ENCODE results near the gene ARHGEF1.

Gene ARHGEF1, protein sequence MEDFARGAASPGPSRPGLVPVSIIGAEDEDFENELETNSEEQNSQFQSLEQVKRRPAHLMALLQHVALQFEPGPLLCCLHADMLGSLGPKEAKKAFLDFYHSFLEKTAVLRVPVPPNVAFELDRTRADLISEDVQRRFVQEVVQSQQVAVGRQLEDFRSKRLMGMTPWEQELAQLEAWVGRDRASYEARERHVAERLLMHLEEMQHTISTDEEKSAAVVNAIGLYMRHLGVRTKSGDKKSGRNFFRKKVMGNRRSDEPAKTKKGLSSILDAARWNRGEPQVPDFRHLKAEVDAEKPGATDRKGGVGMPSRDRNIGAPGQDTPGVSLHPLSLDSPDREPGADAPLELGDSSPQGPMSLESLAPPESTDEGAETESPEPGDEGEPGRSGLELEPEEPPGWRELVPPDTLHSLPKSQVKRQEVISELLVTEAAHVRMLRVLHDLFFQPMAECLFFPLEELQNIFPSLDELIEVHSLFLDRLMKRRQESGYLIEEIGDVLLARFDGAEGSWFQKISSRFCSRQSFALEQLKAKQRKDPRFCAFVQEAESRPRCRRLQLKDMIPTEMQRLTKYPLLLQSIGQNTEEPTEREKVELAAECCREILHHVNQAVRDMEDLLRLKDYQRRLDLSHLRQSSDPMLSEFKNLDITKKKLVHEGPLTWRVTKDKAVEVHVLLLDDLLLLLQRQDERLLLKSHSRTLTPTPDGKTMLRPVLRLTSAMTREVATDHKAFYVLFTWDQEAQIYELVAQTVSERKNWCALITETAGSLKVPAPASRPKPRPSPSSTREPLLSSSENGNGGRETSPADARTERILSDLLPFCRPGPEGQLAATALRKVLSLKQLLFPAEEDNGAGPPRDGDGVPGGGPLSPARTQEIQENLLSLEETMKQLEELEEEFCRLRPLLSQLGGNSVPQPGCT

DNA sequence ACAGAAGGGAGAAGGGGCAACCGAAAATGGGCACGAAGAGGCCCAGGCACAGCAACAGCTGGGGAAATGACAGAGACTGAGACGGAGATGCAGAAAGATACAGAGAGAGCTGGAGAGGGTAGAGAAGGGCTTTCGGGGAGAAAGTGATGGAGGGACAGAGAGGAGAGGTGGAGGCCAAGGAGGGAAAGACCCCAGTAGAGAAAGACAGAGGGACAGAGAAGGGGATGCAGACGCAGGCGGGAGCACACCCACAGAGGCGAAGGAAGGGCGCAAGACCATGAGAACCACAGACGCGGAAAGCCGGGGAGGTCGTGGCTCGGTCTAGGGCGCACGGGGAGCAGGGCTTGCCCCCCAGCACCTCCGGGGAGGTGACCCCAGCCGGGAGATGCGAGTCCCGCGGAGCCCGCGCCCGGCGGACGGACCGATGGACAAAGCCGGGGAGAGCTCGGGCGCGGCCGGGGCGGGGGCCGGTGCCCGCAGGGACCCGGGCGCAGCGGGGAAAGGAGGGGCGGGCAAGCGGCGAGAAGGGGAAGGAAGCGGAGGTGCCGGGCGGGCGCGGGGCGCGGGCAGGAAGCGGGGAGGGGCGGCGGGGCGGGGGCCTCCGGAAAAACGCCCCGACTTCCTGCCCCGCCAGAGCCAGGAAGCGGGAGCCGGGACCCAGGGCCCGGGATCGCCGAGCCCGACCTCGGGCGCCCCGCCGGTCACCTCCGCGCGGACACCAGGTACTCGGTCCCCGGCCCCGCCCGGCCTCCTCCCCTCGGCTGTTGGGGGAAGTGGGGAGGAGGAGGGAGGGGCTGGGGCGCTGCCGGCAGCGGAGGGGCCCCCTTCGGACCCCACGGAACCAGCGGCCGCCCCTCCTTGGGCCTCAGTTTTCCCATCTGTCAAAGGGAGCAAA lies at the start of gene ARHGEF1:
TSS of gene ARHGEF1 (plus strand) at position 617 of the 895 bp plus-strand sequence. CDS start 4,899 bp downstream, outside the sequence.
- no peak for DNase-seq

GRCh38 chr19:41837981-41838708 lies 44.8 kb upstream of the ARHGEF1 start:
- no peak for DNase-seq

GRCh38 chr19:41839211-41839610 lies 43.8 kb upstream of the ARHGEF1 start:
- no peak for DNase-seq

DNA sequence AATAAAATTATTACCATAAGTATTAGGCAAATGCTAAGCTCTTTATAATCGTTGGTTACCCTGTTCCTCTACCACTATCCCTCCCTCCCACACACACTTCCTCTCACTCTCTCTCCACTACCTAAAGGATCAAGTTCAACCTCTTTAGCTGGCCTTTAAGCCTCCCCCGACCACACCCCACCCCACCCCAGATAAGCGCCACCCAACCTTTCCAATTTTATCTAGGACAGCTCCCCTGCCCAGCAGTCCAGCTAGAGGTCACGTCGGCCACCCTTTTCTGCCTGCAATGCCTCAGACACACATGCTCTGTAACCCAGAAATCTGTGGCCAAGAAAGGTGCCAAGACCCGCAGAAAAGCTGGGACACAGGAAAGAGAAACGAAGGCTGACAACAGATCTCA lies 39.6 kb upstream of the ARHGEF1 start:
- DNase-seq, result no peak

GRCh38 chr19:41844601-41845000 lies 38.4 kb upstream of the ARHGEF1 start, which contains the start of gene LYPD4:
Gene LYPD4 (minus strand): TSS chr19:41844683. CDS start chr19:41839285, 5,398 bp downstream.
- no peak for DNase-seq

- no peak for DNase-seq
Measured at GRCh38 chr19:41845001-41845050, 38.2 kb upstream of the ARHGEF1 start, which contains the start of gene DMRTC2. Gene DMRTC2 (plus strand): TSS chr19:41845042. CDS start chr19:41847429, 2,387 bp downstream.

DNA sequence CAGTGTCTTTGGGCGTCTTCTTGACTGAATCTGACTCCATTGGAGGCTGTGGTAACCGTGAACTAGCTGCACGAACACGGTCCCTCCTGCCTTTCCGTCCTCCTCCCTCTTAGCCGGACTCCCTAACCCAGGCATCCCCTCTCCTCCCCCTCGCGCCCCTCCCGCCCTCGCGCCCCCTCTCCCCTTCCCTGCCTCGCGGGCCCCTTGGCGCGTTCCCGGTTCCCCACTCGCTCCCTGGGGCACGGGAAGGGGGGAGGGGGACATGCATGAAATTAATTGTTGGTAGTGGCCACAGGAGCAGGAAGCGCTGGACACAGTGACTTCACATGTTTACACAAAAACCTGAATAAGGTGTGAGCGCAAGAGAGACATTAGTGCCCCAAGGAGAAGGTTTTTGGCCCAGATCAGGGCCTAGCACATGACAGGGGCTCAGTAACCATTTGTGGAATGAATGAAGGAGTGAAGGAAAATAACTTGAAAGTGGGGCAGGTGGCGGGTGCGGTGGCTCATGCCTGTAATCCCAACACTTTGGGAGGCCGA lies 37.9 kb upstream of the ARHGEF1 start:
- DNase-seq, result no peak

- DNase-seq, result no peak
Measured at GRCh38 chr19:41847351-41848105, 35.5 kb upstream of the ARHGEF1 start.

GRCh38 chr19:41848666-41849065 lies 34.3 kb upstream of the ARHGEF1 start:
- no peak for DNase-seq

DNA sequence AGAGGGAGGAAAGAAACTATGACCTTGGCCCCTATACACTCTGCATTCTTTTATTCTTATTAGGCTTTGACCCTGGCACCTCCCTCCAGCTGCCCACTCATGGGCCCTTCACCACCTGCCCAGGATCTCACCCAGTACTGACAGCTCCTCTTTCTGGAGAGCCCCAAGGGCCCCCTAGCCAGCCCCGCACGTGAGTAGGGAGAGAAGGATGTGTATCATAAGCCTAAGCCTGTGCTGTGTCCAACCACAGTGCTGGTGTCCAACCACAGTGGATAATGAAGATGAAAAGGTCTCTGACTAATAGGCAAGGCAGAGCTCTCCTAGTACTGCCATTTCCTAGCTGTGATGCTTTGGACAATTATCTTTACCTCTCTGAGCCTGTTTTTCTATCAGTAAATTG lies 33.9 kb upstream of the ARHGEF1 start:
- DNase-seq, result no peak

DNA sequence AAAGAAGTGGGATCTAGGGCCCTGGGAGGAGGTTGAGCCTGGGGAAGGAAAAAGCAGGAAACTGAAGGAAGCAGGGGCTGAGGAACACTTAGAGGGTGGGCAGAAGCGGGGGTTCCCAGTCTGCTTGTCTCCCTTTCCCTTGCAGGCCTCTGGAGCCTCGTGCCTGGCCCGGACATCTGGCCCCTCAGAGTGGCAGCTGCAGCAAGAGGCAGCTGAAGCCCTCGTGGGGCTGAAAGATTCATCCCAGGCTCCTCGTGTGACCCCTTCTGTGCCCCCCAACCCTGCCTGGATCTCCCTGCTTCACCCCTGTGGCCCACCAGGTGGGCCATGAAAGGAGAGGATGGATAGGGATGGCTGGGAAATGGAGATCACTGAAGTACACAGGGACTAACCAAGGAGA lies 32.6 kb upstream of the ARHGEF1 start:
- no peak for DNase-seq

DNA sequence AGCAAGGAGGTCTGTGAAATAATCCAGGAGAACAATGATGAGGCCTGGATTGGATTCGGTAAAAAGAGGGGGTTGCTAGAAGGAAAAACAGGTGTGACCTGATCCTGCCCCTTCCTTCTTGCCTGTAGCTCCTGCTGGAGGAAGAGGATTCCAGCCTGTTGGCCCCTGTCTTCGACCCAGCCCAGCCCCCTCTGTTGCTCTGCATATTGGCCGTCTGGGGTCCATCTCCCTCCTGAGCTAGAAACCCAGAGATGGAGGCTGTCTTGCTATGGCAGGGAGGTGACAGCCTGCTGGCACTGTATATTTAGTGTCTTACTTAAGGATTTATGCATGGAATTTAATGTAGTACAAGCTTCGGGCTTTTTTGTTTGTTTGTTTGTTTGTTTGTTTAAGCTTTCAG lies 31.5 kb upstream of the ARHGEF1 start:
- no peak for DNase-seq

DNA sequence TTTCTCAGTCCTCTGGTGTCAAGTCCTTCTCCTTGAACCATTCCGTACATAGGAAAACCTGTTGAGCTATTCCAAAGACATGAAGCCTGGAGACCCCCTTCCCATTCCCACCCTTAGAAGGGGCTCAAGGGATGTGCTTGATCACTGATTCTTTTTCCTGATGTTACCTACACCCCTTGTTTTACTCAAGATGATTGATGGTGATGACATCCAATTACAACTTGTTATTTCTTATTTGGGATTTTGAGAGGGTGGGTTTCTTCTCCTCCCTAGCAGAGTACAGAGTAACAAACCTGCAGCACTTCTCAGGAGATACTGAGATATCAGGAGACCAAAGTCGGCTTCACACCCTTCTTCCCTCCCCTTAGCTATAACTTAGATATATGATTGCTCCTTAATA lies 29.6 kb upstream of the ARHGEF1 start:
- no peak for DNase-seq

- DNase-seq, result no peak
Measured at GRCh38 chr19:41853768-41854167, 29.2 kb upstream of the ARHGEF1 start.

- no peak for DNase-seq
Measured at GRCh38 chr19:41859213-41859617, 23.8 kb upstream of the ARHGEF1 start.

- peak; percentile 96 for DNase-seq
Measured at GRCh38 chr19:41859618-41860418, 23.2 kb upstream of the ARHGEF1 start, which contains the start of gene RPS19. Gene RPS19 (plus strand): TSS chr19:41860255. CDS start chr19:41860775, 520 bp downstream.

DNA sequence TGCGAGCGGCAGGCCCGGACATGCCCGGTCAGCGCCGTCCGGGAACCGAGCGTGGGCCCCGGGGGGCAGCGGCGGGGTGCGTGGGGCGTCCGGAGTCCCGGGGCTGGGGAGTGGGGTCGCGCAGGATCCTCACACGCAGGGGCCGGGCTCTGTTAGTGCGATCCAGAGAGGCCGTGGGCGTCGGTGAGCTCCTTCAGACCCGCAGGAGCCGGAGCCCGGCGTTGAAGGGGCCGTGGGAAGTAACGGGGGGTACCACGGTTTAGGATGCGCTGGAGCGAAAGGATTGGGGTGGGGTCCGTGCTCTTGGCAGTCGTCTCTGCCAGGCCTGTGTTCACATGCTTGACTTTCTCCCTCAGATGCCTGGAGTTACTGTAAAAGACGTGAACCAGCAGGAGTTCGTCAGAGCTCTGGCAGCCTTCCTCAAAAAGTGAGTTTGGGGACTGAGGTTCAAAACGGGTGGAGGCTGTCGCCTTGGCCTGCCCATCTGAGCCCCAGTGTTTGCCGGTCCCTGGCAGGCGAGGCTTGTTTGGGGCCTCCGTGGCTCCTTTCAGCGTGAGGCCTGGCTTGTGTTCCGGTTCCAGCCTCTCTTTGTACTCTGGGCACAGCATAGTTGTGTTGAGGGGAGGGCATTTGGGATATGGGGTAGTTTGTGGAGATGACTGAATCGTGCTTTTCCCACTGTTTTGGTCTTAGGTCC lies 22.4 kb upstream of the ARHGEF1 start:
- no peak for DNase-seq

- peak; percentile 8 for DNase-seq
Measured at GRCh38 chr19:41861116-41861768, 21.7 kb upstream of the ARHGEF1 start.

DNA sequence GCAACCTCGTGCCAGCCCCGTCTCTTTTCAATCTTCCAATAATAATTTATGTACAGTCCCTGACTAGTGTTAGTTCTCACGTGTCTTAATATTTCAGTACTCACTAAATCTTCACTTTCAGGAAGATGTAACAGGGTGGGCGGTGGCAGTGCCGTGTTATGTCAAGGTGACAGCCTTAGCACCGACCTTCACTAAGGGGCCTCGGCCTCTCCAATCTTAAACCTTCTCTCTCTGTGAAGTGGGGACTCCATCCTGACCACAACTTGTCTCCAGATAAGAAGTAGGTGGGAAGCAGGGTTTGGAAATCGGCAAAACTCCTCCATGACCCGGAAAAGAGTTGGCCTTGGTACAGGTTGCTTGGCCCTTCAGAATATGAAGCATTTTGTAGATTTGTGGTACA lies 21.1 kb upstream of the ARHGEF1 start:
- no peak for DNase-seq
